GM21619 (cell line): ENCODE results near the gene SPOCD1.

Experiments
- ATAC-seq: cut with Tn5 transposase; IDR thresholded peaks from one replicate; pipeline ENCODE4 v1.9.1; 2021; ENCODE audit not compliant: unreplicated experiment

SPOCD1 gene

GRCh38 chr1:31788138-31788824, 27.5 kb downstream of the SPOCD1 start:
- no peak for ATAC-seq

DNA sequence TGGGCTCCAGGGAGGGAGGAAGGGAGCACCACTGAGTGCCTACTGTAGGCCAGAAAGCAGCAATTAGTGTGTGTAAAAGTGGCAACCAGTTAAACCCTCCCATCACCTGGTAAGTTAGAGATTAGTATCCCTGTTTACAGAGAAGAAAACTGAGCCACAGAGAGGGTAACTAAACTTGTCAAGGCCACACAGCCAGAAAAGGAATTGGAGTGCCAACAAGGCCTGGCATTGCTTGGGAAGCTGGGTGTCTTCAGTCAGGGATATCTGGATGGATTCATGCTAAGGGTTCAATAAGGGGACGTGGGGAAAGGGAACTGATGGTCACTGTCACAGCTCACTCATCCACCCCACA, 28.1 kb downstream of the SPOCD1 start:
- no peak for ATAC-seq

DNA sequence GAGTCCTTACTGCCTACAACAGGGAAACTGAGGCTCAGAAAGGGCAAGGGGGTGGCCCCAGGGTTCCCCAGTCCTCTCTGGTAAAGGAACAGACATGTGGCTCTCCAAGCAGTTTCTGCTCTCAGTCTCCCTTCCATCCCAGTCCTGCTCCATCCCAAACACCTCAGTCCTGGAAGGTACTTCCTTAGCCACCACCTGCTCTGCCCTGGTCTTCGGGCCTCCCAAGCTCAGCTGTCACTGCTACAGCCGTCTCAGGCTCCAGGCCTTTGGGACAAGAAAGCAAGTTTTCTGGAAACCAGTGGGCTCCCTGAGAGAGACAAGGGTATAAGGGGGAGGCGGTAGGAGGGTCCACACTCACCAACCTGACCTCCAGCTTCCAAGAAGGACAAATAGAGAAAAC, 28.6 kb downstream of the SPOCD1 start:
- ATAC-seq: no peak

DNA sequence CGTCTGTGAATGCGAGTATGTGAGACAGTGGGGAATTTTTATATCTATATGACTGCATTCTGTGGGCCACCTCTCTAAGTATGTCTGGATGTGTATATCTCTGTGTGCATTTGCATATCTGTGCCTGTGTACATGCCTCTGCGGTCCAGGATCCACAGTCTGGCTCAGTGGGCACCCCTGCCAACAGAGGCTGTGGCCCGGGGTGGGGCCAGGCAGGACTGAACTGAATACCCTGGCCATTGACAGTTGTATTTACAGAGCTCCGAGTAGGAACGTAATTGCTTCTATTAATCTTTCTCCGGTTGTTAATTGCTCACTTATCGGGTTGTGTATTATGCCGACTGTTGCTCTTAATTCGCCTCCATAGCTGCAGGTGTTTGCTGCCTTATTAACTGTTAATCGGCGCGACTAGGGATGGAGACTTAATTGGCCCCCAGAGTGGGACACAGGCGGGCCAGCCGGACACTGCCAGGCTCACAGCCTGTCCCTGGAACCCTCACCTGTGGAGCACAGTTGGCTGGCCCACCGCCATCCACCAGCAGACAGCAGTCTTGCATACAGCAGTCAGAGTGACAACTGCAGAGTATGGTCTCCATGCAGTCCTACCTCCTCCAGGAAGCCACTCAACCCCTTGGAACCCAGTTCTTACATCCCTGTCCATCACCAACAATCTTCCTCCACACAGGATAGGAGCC, 29.3 kb downstream of the SPOCD1 start:
- no peak for ATAC-seq

DNA sequence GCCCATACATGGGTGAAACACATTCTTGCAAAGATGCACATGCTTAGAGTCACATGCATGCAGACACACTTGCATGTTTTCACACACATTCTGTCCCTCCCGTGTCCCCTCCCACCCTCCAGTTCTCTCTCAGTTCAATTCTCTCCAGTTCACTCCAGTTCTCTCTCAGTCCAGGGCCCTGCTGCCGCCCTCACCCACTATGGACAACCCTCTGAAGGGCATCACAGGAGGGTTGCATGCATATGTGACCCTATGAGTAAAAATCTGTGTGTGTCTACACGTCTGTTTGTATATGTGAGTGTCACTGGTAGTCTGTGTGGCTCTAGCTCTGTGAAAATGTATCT, 29.9 kb downstream of the SPOCD1 start:
- no peak for ATAC-seq

DNA sequence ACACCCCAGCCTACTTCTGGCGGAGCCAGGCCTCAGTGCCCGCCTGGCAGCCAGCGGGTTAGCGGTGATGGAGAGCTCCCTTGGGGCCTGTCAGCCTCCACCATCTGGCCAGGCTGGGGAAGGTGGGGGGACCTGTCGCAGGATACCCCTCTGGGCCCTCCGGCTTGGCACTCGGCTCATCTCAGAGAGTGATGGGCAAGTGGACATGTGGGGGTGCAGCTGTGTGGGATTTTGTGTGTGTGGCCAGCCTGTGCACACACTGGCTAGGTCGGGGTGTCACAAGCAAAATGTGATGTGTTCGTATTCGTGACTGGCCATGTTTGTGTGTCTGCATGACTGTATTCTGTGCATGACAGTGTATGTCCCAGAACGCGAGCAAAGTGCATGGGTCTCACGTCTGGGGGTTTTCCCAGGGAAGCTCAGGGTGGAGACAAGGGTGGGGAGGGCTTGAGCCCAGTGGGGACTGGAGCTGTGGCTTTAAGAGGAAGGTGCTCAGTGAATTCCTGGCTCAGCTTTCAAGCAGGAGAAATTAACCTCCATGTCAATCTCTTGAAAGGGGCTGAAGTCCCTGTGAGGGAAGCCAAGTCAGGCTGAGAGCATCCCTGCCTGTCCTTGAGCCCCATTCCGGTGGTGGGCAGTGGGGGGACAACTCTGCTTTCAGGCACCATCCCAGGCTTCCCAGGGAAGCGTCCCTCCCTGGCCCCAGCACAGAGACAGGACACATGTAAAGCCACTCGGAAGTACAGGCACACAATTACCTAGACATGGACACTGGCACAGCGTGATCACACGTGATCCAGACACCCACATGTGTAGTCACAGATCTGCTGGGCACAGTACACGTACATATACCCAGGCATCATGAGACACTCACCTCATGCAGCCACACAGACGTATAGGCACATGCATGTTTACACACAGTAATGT, 30.5 kb downstream of the SPOCD1 start:
- no peak for ATAC-seq

DNA sequence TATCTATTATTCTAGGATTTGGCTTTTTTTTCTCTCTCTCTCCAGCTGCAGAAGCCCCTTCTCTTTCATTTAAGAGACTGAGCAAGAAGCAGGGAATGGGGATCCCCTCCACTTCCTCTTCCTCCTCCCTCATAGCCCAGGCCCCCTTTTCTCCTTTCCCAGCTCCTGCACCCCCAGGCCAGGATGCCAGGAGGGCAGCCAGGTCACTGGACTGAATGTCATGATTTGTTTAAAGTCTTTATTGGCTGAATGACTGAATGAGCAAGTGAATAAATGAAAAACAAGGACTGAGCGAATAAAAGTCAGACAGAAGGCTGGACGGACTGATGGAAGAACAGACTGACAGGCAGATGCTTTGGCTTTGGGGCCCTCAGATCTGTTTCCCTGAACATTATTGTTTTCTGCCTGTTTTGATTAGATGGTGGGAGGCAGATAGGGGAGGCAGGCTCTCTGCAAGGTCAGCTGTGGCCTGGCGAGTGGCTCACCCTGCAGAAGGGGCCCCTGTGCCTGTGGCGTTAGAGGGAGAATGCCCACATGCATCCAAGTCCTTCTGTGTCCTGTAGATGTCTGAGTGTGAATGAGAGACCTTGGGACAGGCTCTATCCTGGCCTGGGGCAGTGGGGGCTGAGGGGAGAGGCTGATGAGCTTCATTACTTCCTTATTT, 31.3 kb downstream of the SPOCD1 start:
- no peak for ATAC-seq

DNA sequence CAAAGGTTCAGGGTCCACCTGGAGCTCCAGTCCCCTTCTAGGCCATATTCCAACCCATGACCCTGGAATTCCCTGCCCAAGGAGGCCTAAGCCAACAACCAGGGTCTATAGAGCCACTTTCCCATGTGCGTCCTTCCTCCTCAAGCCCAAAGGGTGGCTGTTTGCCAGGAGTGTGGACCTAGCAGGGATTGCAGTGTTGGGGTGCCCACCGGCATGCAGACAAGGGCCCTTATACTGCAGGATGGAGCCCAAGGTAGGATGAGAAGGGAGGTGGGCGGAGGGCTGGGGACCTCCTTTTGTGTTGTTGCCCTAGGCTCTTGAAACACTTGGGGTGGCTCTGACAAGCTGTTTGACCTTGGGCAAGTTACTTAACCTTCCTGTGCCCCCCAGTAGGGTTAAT, 32.0 kb downstream of the SPOCD1 start:
- no peak for ATAC-seq

DNA sequence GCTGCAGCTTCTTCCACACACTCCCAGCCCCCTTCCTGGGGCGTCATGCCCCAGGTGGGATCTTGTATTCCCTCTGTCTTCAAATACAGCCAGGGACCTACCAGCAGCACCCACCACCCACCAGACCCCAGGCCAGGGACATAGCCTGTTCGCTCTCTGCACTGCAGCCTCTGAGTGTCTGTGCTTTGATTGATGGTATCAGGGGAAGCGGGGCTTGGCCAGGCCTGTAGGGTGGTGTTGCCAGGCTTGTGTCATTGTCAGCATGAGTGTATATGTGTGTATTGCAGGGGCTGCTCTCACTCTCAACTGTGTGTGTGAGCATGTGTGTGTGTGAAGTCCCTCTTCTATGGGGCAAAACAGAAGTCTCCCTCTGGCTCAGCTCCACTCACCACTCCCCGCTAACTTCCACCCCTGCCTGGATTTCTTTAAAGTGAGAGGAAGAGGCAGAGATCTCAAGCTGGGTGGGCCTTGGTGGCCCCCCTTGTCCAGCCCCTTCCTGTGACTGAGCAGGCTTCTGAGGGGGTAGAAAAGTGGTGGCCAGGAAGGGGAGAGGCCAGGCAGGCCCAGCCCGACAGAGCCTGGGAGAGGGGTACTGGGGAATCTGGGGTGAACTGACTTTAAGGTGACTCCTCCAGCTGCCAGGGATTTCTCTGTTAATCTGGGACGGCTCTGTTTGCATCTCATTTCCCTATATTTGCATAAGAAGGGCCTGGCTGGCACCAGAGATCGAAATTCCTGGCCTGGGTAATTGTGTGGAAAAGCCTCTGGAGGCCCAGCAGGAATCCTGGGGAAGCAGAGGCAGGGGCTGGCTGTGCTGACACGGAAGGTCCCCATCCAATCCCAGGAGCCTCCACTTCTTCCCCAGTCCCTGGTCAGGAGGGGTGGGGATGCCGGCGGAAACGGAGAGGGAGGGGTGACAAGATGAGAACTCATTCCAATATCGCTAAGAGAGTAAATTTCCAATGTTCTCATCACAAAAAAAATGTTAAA, 33.1 kb downstream of the SPOCD1 start:
- ATAC-seq: no peak

DNA sequence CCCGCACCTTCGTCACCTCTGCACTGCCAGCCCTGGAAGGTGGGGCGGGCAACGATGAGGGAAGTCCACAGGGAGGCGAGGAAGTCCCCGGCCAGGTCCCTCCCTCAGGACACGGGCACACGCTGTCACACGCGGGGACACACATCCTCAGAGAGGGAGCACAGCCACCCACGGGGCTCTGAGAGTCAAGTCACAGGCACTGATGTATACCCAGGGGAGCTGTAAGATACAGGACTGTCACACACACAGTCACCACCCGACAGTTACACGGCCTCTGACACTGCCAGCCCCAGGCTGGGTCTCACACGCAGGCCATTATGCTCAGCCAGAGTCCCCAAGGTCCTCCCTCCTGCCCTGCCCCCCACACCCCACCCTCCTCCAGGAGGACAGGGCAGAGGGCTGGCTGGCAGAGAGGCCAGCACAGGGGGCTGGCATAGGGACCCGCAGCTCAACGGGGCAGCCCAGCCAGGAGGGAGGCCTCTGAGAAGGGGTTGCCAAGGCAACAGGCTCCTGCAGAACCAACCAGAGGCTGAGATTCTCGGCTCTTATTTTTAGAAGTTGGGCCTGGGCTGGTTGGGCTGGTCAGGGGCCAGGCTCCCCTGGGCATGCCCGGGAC, 34.0 kb downstream of the SPOCD1 start:
- ATAC-seq: no peak

- ATAC-seq: no peak
Observed at GRCh38 chr1:31781138-31781755, 34.6 kb downstream of the SPOCD1 start.

DNA sequence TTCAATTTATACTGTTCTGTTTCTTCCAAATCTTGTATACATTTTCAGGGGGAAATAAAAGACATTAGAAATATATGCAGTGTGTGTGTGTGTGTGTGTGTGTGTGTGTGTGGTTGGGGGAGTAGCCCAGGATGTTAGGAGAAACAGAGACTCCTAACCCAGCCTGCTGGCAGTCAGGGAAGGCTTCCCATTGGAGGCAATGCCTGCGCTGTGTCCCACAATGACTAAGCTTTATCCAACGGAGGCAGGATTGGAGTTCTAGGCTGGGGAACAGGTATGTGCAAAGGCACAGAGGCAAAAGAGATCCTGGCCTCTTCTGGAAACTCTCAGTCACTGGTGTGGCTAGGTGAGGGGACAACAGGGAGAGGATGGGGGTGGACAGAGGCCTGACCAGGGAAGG, 35.2 kb downstream of the SPOCD1 start:
- ATAC-seq: no peak

GRCh38 chr1:31779687-31780086, 36.1 kb downstream of the SPOCD1 start:
- no peak for ATAC-seq

DNA sequence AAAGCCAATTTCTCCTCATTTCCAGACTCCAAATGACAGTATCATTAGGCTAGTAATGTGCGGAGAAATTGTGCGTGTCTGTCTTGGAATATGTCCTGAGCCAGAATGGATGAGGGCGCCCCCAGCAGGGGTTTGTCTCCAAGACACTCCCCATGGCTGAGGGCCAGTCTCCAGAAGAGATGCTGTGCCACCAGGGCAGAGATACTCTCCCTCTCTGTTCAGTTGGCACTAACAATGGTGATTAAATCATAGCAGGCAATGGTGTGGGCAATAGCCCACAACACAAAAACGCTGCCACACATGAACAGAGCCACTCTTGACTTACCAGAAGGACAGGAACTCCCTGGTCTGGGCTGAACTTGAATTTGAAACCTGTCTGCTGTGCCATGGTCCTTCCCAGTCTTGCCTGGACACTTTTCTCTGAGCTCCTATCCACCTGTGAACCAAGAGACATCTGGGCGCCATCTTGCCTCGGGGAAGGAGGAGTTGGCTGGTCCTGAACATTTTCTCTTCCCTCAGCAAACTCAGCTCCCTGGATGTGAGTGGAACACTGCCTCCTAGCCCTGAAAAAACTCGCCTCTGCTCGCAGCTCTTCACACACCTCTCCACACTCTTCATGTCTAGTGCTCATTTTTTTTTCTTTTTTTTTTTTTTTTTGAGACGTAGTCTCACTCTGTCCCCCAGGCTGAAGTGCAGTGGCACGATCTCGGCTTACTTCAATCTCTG, 36.9 kb downstream of the SPOCD1 start:
- no peak for ATAC-seq

DNA sequence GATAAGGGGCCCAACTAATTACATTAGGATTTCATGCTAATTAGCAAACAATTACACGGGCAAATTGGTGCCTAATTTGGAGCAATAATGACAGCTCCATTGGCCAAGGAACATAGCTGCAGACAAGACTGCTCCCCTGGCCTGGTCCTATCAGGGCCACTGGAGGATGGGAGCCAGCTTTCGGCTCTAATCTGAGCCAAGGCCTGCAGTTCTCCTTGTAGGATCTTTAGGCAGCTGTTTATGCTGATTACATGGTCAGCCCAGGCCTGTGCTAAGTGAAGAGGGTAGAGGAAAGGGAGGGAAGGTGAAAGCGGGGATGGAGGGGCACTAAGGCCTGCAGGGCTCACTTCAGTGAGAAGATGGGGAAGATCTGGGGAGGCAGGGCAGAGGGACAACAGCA, 39.3 kb downstream of the SPOCD1 start:
- ATAC-seq: no peak

DNA sequence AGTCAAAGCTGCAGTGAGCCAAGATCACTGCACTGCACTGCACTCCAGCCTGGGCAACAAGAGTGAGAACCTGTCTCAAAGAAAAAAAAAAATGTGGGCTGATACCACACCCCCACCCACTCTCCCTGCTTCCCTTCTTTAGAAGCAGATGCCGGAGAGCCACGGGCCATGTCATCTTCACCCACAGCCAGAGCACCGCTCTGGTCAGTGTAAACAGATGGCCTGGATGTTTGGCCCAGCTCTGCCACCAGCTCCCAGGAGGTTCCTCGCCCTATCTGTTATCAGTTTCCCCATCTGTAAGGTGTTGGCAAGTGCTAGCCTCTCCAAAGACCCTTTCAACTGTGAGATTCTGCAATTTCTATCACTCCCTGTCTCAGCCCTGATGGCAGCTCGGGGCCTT, 39.8 kb downstream of the SPOCD1 start:
- ATAC-seq: no peak

GRCh38 chr1:31775210-31775999, 40.4 kb downstream of the SPOCD1 start:
- ATAC-seq: no peak

- ATAC-seq: no peak
Observed at GRCh38 chr1:31774495-31774894, 41.3 kb downstream of the SPOCD1 start.
